WERI-Rb-1 (cell line): ENCODE data around the gene ZNF407.

ENCODE experiments used
- DNase-seq: peaks from one replicate; pipeline ENCODE4 v3.0.0-alpha.2; 2020
- H3K27ac ChIP-seq: fragments of 250-450 bp; sonication (Bioruptor Pico); 2 replicates; pipeline ENCODE4 v1.5.1; 2020; ENCODE audit warnings: mild to moderate bottlenecking, moderate library complexity
- H3K27me3 ChIP-seq: fragments of 250-450 bp; sonication (Bioruptor Pico); 2 replicates; pipeline ENCODE4 v1.5.1; 2021; ENCODE audit warnings: mild to moderate bottlenecking, low read depth, moderate library complexity; ENCODE audit not compliant: insufficient read depth, severe bottlenecking
- H3K36me3 ChIP-seq: fragments of 250-450 bp; sonication (Bioruptor Pico); 2 replicates; pipeline ENCODE4 v1.5.1; 2020; ENCODE audit warnings: mild to moderate bottlenecking, moderate library complexity
- H3K4me3 ChIP-seq: 2 replicates; pipeline ENCODE4 v1.5.1; 2011; ENCODE audit warnings: low read depth, mild to moderate bottlenecking, control low read depth, low read length
- H3K9me3 ChIP-seq: fragments of 250-450 bp; sonication (Bioruptor Pico); 2 replicates; pipeline ENCODE4 v1.5.1; 2021; ENCODE audit warnings: mild to moderate bottlenecking, moderate library complexity; ENCODE audit not compliant: severe bottlenecking
- CTCF ChIP-seq: IDR thresholded peaks from 2 replicates; pipeline ENCODE4 v1.5.1; 2011; ENCODE audit warnings: low read depth, mild to moderate bottlenecking, control low read depth, inconsistent platforms, low read length

Gene ZNF407

GRCh38 chr18:74921057-74921820 is 323.6 kb downstream of the ZNF407 start:
- H3K4me3 ChIP-seq, result no peak overlapping the region
- H3K27ac ChIP-seq, result no peak overlapping the region
- no peak for DNase-seq
- no peaks in the 10 kb centered on the region for H3K27me3 ChIP-seq
- TF ChIP-seq CTCF, result no peak
- H3K9me3 ChIP-seq, result no peaks in the 10 kb centered on the region
- H3K36me3 ChIP-seq, result no peaks in the 10 kb centered on the region; the same call in 1 of the 2 replicates

- no peak for TF ChIP-seq CTCF
- no peaks in the 10 kb centered on the region for H3K9me3 ChIP-seq
- no peak overlapping the region for H3K27ac ChIP-seq
These were observed 328.4 kb downstream of the ZNF407 start for GRCh38 chr18:74926051-74926450.

GRCh38 chr18:74928194-74928968 is 330.7 kb downstream of the ZNF407 start:
- no peak for TF ChIP-seq CTCF
- no peak overlapping the region for H3K4me3 ChIP-seq
- no peak overlapping the region for H3K27ac ChIP-seq
- no peaks in the 10 kb centered on the region for H3K27me3 ChIP-seq
- H3K36me3 ChIP-seq, result no peaks in the 10 kb centered on the region
- no peak for DNase-seq
- no peaks in the 10 kb centered on the region for H3K9me3 ChIP-seq

More at GRCh38 chr18:74926051-74926450, 328.4 kb downstream of the ZNF407 start:
- H3K27me3 ChIP-seq, result no peaks in the 10 kb centered on the region
- no peak for DNase-seq
- H3K36me3 ChIP-seq, result no peaks in the 10 kb centered on the region; the same call in 1 of the 2 replicates
- no peak overlapping the region for H3K4me3 ChIP-seq

GRCh38 chr18:74929110-74929509 is 331.4 kb downstream of the ZNF407 start:
- TF ChIP-seq CTCF, result no peak
- H3K36me3 ChIP-seq, result no peaks in the 10 kb centered on the region
- H3K27ac ChIP-seq, result no peak overlapping the region
- H3K27me3 ChIP-seq, result no peaks in the 10 kb centered on the region
- no peak for DNase-seq
- H3K4me3 ChIP-seq, result no peak overlapping the region
- H3K9me3 ChIP-seq, result no peaks in the 10 kb centered on the region

- Histone ChIP-seq H3K36me3 (no peaks in the 10 kb centered on the region), H3K9me3 (no peaks in the 10 kb centered on the region), H3K27ac (no peak overlapping the region), H3K27me3 (no peaks in the 10 kb centered on the region), H3K4me3 (no peak overlapping the region)
- no peak for DNase-seq
- TF ChIP-seq CTCF, result no peak
These were observed 332.9 kb downstream of the ZNF407 start for GRCh38 chr18:74930616-74931015.
